ENCODE data around the gene NBEA. TPM values are rescaled to one million over a fixed set of nuclear protein-coding genes. Genes with fewer than 3 reads are reported as not detected.

Gene NBEA
- total RNA-seq, 1 donor from 2014 or later = 0.14 TPM

GRCh38 chr13:35480346-35480745, 538.3 kb downstream of the NBEA start:
- intact Hi-C loops (cut with micrococcal nuclease) = no loop called here
- H3K27me3 Mint-ChIP-seq = peaks cover 48% of the 10 kb centered on the region
- H3K9me3 Mint-ChIP-seq = no peaks in the 10 kb centered on the region
- H3K4me3 Mint-ChIP-seq = no peak overlapping the region
- no peak for DNase-seq
- peaks cover 17% of the 10 kb centered on the region for H3K4me1 Mint-ChIP-seq
- no peak overlapping the region for H3K27ac Mint-ChIP-seq
- peaks cover 3% of the 10 kb centered on the region for H3K36me3 Mint-ChIP-seq (ENCODE audit: low read depth)

DNA sequence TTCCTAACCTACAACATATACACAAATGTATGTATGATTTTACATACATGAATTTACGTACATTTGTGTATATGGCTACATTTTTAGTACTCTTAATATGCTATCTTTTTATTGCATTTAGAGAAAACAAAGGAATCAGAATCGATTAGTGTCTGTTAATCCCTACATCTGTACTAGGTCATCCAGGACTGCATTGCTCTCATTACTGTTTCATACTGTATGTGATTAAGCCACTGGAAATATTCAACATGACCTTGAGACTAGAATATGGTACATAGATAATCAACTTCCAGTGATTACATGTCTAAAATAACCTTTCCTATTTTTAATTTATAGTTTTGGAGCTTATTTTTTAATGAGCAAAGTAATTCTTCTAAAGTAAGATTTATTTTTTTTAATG, 539.7 kb downstream of the NBEA start:
- Mint-ChIP-seq H3K4me3 (no peak overlapping the region), H3K27me3 (peaks cover 33% of the 10 kb centered on the region), H3K27ac (no peak overlapping the region), H3K4me1 (peaks cover 5% of the 10 kb centered on the region), H3K36me3 (ENCODE audit: low read depth) (no peaks in the 10 kb centered on the region), H3K9me3 (no peaks in the 10 kb centered on the region)
- intact Hi-C loops (cut with micrococcal nuclease) = no loop called here
- no peak for DNase-seq

- intact Hi-C loops (cut with micrococcal nuclease) = no loop called here
Observed at GRCh38 chr13:35482527-35482926, 540.5 kb downstream of the NBEA start.

DNA sequence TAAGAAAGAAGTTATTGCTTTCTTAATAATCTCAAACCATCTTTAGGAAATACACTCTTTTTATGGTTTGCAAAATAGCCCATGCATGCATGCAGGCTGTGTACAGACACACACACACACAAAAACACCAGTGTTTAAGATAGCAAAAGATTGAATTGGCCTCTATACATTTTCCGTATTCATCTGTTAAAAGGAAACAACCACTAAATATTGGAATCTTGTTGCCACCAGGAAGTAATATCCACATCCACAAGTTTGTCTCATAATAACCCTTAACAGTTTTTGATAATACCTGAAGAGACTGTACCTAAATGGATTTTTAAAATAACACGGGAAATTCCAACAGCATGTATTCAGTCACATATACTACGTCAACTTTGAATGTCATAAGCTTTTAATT, 541.7 kb downstream of the NBEA start:
- Mint-ChIP-seq H3K27ac (no peak overlapping the region), H3K9me3 (no peaks in the 10 kb centered on the region), H3K4me3 (no peak overlapping the region), H3K4me1 (no peaks in the 10 kb centered on the region), H3K27me3 (peaks cover 14% of the 10 kb centered on the region), H3K36me3 (ENCODE audit: low read depth) (no peaks in the 10 kb centered on the region)
- intact Hi-C loops (cut with micrococcal nuclease) = no loop called here
- no peak for DNase-seq

More at GRCh38 chr13:35482527-35482926, 540.5 kb downstream of the NBEA start:
- DNase-seq = no peak
- Mint-ChIP-seq H3K27me3 (peaks cover 26% of the 10 kb centered on the region), H3K9me3 (no peaks in the 10 kb centered on the region), H3K4me1 (no peaks in the 10 kb centered on the region), H3K27ac (no peak overlapping the region), H3K36me3 (ENCODE audit: low read depth) (no peaks in the 10 kb centered on the region), H3K4me3 (no peak overlapping the region)

GRCh38 chr13:35484384-35484783, 542.3 kb downstream of the NBEA start:
- H3K36me3 Mint-ChIP-seq (ENCODE audit: low read depth) = no peaks in the 10 kb centered on the region
- intact Hi-C loops (cut with micrococcal nuclease) = no loop called here
- no peaks in the 10 kb centered on the region for H3K4me1 Mint-ChIP-seq
- H3K4me3 Mint-ChIP-seq = no peak overlapping the region
- no peaks in the 10 kb centered on the region for H3K9me3 Mint-ChIP-seq
- peaks cover 7% of the 10 kb centered on the region for H3K27me3 Mint-ChIP-seq
- no peak for DNase-seq
- H3K27ac Mint-ChIP-seq = no peak overlapping the region

GRCh38 chr13:35485424-35485823, 543.4 kb downstream of the NBEA start:
- no peak for DNase-seq
- intact Hi-C loops (cut with micrococcal nuclease) = no loop called here
- Mint-ChIP-seq H3K9me3 (no peaks in the 10 kb centered on the region), H3K27me3 (peaks cover 5% of the 10 kb centered on the region), H3K4me3 (no peak overlapping the region), H3K36me3 (ENCODE audit: low read depth) (no peaks in the 10 kb centered on the region), H3K4me1 (no peaks in the 10 kb centered on the region), H3K27ac (no peak overlapping the region)

DNA sequence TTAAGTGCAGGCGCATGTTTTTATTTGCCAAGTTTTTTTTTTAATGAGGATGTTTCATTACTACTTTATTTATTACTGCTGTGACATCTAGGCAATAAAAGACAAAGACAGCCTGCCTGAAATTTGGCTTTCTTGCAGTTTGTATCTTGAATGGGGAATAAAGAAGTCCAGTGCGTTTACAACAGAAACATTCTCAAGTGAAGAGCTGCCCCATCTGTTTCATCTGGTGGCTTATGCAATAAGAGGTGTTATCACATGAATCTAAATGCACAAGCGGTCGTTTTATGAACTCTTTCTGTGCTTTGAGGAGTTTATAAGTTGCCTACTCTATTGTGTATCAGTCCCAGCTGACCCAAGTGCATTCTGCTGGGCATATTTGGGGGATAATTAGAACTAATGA, 547.0 kb downstream of the NBEA start:
- H3K27me3 Mint-ChIP-seq = no peaks in the 10 kb centered on the region
- DNase-seq = no peak
- no peak overlapping the region for H3K27ac Mint-ChIP-seq
- H3K4me1 Mint-ChIP-seq = no peaks in the 10 kb centered on the region
- intact Hi-C loops (cut with micrococcal nuclease) = no loop called here
- H3K4me3 Mint-ChIP-seq = no peak overlapping the region
- H3K36me3 Mint-ChIP-seq (ENCODE audit: low read depth) = no peaks in the 10 kb centered on the region
- no peaks in the 10 kb centered on the region for H3K9me3 Mint-ChIP-seq

DNA sequence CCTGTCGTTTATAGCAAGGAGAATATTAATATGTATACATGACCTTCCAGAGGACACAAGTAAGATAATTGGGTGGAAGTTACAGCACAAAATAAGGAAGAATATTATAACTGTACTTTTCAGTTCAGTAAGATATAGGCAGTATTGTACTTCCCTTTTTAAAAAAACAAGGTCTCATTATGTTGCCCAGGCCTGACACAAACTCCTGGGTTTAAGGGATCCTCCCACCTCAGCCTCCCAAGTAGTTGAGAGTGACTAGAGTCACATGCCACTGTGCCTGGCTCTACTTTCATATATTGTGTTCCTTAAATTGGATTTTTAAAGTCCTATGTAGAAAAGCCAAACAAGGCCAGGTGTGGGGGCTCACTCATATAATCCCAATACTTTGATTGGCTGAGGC, 553.9 kb downstream of the NBEA start:
- H3K9me3 Mint-ChIP-seq = no peaks in the 10 kb centered on the region
- intact Hi-C loops (cut with micrococcal nuclease) = no loop called here
- H3K27me3 Mint-ChIP-seq = no peaks in the 10 kb centered on the region
- DNase-seq = no peak
- H3K27ac Mint-ChIP-seq = no peak overlapping the region
- H3K36me3 Mint-ChIP-seq (ENCODE audit: low read depth) = no peaks in the 10 kb centered on the region
- no peaks in the 10 kb centered on the region for H3K4me1 Mint-ChIP-seq
- no peak overlapping the region for H3K4me3 Mint-ChIP-seq

DNA sequence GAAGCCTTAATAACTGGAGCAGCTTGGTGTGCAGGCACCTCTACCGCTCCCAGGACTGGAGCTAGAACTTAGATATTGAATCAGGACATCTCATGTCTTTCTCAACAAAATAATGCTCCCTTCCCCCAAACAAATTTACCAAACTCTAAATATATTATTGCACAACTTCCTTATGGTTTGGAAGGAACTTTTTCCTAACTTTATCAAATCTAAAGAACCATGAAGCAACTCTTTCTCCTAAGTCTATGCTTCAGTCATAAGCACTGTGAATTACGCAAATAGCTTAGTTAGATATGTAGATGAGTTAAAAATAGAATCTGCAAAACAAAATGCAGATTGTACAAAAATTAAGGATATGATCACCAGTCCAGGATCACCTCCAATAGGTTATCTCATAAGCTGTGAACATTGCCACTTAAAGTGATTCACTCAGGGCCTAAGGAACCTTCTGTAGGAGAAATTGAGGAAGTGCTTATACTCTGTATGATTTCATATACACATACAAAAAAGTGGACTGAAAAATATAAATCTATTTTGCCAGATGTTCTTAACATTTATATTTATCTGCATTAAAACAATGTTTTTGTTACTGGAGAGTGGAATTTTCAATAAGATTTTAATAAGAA, 554.8 kb downstream of the NBEA start:
- no peaks in the 10 kb centered on the region for H3K27me3 Mint-ChIP-seq
- DNase-seq = no peak
- H3K9me3 Mint-ChIP-seq = no peaks in the 10 kb centered on the region
- intact Hi-C loops (cut with micrococcal nuclease) = no loop called here
- H3K4me3 Mint-ChIP-seq = no peak overlapping the region
- H3K36me3 Mint-ChIP-seq (ENCODE audit: low read depth) = no peaks in the 10 kb centered on the region
- H3K27ac Mint-ChIP-seq = no peak overlapping the region
- H3K4me1 Mint-ChIP-seq = no peaks in the 10 kb centered on the region

DNA sequence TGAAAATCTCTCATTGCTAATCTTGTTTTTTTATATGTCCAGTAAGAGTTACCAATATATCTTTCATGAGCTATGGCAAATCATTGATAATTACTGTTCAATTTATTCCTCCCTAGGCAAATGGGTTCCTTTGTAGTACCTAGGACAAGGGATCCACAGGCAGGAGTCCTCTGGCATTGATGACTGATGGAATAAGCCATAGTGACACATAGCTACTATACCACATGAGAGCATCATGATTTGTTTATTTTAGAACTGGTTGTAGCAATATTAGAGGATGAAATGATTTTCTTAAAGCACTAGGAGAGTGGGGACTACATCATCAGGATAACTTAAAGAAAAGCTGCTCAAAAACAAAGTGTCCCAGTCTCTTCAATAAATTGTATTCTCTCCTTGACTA, 556.2 kb downstream of the NBEA start:
- Mint-ChIP-seq H3K4me3 (no peak overlapping the region), H3K9me3 (no peaks in the 10 kb centered on the region), H3K27ac (no peak overlapping the region), H3K36me3 (ENCODE audit: low read depth) (no peaks in the 10 kb centered on the region), H3K27me3 (no peaks in the 10 kb centered on the region), H3K4me1 (no peaks in the 10 kb centered on the region)
- intact Hi-C loops (cut with micrococcal nuclease) = no loop called here
- DNase-seq = no peak

GRCh38 chr13:35499196-35499662, 557.2 kb downstream of the NBEA start:
- no peaks in the 10 kb centered on the region for H3K9me3 Mint-ChIP-seq
- intact Hi-C loops (cut with micrococcal nuclease) = no loop called here
- H3K4me3 Mint-ChIP-seq = no peak overlapping the region
- H3K4me1 Mint-ChIP-seq = no peaks in the 10 kb centered on the region
- no peak for DNase-seq
- H3K27me3 Mint-ChIP-seq = no peaks in the 10 kb centered on the region
- no peak overlapping the region for H3K27ac Mint-ChIP-seq
- H3K36me3 Mint-ChIP-seq (ENCODE audit: low read depth) = no peaks in the 10 kb centered on the region

- H3K27ac Mint-ChIP-seq = no peak overlapping the region
- no peaks in the 10 kb centered on the region for H3K36me3 Mint-ChIP-seq (ENCODE audit: low read depth)
- no peaks in the 10 kb centered on the region for H3K27me3 Mint-ChIP-seq
- DNase-seq = no peak
- intact Hi-C loops (cut with micrococcal nuclease) = no loop called here
- no peaks in the 10 kb centered on the region for H3K4me1 Mint-ChIP-seq
- H3K9me3 Mint-ChIP-seq = no peaks in the 10 kb centered on the region
- no peak overlapping the region for H3K4me3 Mint-ChIP-seq
Observed at GRCh38 chr13:35499676-35500075, 557.6 kb downstream of the NBEA start.

- no peaks in the 10 kb centered on the region for H3K27me3 Mint-ChIP-seq
- no peaks in the 10 kb centered on the region for H3K36me3 Mint-ChIP-seq (ENCODE audit: low read depth)
- H3K4me1 Mint-ChIP-seq = no peaks in the 10 kb centered on the region
- intact Hi-C loops (cut with micrococcal nuclease) = no loop called here
- DNase-seq = no peak
- no peak overlapping the region for H3K4me3 Mint-ChIP-seq
- H3K9me3 Mint-ChIP-seq = no peaks in the 10 kb centered on the region
- H3K27ac Mint-ChIP-seq = no peak overlapping the region
Observed at GRCh38 chr13:35500144-35500543, 558.1 kb downstream of the NBEA start.

GRCh38 chr13:35501661-35502235, 559.7 kb downstream of the NBEA start:
- DNase-seq = no peak
- no peaks in the 10 kb centered on the region for H3K27me3 Mint-ChIP-seq
- no peaks in the 10 kb centered on the region for H3K36me3 Mint-ChIP-seq (ENCODE audit: low read depth)
- no peak overlapping the region for H3K4me3 Mint-ChIP-seq
- H3K4me1 Mint-ChIP-seq = no peaks in the 10 kb centered on the region
- intact Hi-C loops (cut with micrococcal nuclease) = no loop called here
- no peak overlapping the region for H3K27ac Mint-ChIP-seq
- H3K9me3 Mint-ChIP-seq = no peaks in the 10 kb centered on the region

GRCh38 chr13:35502456-35502855, 560.4 kb downstream of the NBEA start:
- Mint-ChIP-seq H3K36me3 (ENCODE audit: low read depth) (no peaks in the 10 kb centered on the region), H3K4me3 (no peak overlapping the region), H3K27ac (no peak overlapping the region), H3K27me3 (no peaks in the 10 kb centered on the region), H3K9me3 (no peaks in the 10 kb centered on the region), H3K4me1 (no peaks in the 10 kb centered on the region)
- no peak for DNase-seq
- intact Hi-C loops (cut with micrococcal nuclease) = no loop called here
